ENCODE results near the gene TTC23L.
"Not testable (repeated sequence)": the region's sequence is repeated elsewhere in the genome, so short reads cannot be mapped to it uniquely, and the experiment has no call there.

Gene TTC23L, protein sequence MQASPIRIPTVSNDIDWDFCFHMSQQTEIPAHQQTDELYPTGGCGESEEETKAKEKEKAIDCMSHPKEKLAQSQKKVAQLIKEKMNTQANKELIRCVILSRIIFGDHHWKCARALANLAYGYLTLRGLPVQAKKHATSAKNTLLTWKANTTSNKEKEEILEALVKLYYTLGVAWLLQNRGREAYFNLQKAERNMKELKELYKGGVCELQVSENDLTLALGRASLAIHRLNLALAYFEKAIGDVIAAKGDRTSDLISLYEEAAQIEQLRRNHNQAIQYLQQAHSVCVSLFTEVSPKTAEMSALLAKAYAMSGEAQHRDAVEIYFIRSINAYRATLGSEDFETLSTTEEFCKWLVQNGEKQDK

DNA sequence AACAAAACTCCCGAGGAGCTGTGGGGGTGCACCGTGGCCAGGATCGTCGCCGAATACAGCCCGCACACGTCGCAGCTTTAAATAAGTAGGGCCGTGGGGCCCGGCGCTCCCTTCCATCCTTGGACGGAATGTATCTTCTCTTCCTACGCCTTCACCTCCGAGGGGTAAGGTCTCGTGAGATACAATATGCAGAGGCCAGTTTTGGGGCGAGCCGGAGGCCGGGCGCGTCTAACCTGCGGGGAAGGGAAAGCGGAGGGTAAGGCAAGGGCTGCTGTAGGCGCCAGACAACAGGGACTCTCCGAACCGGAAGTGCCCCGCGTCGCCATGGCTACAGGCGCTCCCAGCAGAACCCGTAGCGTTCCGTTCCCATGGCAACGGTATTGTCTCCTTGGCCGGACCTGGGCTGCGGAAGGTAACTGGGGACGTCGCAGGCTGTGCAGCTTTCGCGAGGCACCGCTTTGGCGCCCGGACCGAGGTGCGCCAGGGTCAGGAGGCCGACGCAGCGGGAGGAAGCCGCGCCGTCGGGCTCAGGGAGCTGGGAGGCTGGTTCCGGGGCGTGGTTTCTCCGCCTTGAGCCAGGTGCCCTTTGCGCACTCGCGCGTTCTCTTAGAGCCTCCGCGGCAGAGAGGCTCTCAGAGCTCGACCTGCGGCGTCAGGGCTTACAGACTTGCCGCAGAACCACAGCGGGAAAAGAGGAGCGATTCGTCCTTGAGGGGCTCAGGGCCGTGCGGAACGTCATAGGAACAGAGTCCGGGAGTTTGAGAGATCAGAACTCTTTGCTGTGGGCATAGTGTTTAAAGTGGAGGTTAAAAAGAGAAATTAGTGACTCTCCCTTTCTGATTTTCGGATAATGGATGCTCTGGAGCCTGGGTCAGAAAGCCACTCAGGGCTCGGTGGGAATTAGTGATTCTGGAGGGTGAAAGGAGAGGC lies at the start of gene TTC23L:
TTC23L (plus strand) TSS at position 380 of the 930 bp plus-strand sequence. CDS start 1,508 bp downstream, outside the sequence.
- DNase-seq: peak; percentile 90

DNA sequence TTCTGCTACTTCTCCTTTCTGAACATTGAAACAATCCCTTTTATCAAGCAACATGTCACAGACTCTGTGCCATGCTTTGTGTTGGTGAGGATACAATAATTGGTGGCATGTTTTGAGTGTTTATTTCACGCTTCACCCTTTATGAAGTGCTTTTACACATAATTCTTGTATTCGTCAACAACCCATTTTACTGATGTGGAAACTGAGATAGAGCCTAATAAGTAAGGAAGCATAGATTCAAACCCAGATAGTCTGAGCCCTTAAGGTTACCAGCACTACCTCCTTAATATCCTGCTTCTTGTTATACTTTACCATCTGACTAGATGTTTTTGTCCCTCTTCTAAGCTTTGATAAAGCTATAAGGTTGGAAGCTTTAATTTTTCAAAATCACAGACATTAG lies 49.3 kb upstream of the TTC23L start:
- DNase-seq: no peak

DNA sequence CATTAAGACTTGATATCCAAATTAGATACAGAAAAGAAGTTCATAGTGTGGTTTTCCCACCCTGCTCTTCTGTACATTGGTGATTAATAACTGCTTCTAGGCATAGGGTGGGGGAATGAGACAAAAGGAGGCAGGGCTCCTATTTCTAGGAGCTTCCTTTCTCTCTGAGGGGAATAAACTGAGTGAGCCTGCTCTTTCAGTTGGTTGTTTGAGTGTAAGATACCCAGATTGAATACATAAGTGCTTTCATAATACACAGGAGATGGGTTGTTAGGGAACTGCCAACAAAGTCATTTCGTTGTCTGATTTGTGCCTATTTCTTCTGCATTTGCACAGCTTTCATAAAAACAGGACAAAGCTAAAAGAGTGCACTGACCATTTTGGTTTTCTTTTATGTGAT lies 48.9 kb upstream of the TTC23L start:
- no peak for DNase-seq

DNA sequence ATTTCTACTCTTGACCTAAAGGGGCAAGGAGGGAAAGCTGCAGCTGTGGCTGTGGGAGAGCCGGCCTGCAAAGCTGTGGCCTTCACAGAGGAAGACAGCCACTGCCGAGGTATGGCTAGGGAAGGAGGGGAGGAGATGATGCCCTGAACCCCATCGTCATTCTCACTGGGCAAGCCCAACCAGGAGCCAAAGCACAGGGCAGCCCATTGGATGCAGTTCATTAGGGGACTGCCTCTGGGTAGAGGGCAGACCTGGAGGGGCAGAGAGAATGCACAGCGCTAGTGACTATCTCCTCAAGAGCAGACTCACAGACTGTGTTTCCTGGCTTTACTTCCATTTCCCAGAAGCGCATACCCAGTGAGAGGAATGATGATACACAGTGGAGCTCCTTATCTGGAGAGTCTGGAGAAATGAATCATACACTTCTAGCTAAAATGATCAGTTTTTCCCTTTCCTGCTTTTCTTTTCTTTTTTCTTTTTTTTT lies 47.2 kb upstream of the TTC23L start:
- DNase-seq: peak; percentile 9

DNA sequence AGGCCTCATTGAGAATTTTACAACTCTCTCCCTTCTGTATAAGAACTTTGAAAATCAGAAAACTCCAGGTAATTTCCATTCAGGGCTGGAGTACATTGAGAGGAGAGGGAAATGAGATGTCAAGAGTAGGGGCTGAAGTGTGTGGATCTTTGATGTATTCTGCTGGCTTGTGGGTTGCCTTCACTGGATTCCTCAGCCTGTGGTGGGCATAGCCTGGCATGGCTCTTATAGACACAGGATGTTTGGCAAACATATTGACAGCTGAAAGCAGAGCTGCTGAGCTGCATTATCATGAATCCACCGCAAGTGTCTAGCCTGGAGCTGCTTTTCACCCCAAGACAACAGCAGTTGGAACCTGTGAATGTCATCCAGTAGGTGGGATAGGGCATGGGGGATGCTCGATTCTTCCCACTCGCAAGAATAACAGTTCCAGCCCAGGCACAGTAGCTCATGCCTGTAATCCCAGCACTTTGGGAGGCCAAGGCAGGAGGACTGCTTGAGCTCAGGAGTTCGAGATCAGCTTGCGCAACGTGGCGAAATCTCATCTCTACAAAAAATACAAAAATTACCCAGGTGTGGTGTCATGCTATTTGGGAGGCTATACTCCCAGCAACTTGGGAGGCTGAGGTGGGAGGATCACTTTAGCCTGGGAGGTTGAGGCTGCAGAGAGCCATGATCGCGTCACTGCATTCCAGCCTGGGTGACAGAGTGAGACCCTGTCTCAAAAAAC lies 36.0 kb upstream of the TTC23L start:
- DNase-seq: no peak

DNA sequence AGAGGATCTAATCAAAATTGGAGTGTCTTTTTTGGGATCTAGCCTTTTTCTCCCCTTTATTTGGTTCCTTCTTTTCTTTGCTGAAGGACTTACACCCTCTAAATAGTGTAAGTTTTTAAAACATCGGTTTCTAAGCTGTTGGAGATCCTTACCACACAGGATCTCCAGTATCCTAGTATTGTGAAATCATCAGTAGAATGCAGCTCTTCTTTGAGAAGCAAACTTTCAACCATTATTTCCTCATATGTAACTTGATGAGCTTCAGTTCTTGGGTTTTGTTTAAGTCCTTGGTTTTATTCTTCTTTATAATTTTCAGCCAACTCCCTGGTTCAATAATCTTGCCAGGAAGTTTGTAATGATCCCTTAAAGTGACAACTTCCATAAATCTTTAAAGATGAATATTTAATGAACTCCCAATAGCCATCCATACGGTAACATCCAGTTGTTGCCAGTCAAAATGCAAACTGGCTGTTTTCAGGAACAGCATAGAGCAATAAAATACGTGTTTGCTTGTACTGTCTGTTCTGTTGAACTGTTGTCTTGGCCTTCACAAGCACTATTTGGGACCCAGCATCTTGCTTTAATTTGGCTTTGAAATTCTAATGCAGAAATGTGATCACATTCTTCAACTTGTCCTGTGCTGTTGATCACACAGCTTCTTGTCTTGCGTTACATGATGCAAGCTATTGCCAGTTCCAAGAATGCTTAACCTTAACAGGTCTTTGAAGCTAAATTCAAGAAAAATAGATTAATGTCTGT lies 34.8 kb upstream of the TTC23L start:
- no peak for DNase-seq

DNA sequence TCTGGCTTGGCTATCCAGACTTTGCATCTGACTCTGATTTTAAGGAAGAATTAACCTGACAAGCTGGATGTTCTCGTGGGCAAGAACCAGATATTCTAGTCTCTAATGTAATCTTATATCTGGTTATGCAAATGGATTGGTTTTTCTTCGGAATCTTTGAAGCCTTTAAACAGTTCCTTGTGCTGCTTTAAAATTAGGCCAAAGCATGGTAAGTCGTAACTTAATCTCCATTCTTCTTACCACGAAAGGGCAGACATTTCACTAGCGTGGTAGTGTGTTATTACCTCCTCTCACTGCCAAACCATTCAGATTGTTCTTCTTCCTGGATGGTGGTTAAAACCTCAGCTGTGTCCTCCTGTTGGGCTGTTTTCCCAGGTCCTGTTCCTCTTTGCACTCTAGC lies 34.1 kb upstream of the TTC23L start:
- DNase-seq: no peak

DNA sequence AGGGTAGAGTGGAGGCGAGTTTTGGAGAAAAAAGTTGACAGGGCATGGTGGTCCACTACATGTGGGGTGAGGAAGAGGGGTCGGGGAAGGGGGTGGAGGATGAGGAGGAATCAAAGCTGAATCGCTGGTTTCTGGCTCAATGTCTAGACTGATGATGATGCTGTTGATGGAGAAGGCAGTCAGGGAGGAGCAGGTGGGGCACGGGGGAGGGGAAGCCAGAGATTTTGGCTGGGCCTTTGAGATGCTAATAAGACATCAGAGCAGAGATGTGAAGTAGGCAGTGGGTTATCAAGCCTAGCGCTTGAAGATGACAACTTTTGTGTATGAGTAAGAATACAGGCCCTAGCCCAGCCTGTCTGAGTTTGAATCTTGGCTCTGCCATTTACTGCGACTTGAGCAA lies 32.4 kb upstream of the TTC23L start:
- no peak for DNase-seq

DNA sequence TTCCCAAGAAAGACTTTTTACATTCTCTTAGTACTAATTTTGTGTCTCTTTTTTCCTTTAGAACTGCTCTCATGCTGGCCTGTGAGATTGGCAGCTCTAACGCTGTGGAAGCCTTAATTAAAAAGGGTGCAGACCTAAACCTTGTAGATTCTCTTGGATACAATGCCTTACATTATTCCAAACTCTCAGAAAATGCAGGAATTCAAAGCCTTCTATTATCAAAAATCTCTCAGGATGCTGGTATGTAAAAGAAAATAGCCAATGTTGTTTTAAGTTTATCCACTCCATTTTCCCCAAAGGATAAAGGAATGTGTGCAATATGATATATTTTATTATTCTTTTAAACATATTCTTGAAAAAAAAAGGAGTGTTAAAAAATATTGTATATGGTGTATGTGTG lies 27.3 kb upstream of the TTC23L start:
- DNase-seq: no peak

DNA sequence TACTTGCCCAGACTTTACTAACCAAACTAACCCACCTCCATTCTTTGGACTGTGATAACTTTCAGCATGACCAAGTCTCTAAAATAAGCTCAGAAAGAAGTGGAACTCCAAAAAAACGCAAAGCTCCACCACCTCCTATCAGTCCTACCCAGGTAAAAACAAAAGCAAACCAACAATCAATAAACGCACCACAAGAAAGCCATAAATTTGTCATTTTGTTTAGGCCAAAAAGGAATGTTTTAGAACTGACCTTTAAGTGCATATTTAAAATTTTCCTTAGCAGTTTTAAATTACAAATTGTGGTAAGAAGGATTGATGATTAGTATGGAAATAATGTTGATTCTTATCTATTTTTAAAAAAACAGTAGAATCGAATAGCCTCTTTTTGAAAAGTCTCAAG lies 25.5 kb upstream of the TTC23L start:
- no peak for DNase-seq

DNA sequence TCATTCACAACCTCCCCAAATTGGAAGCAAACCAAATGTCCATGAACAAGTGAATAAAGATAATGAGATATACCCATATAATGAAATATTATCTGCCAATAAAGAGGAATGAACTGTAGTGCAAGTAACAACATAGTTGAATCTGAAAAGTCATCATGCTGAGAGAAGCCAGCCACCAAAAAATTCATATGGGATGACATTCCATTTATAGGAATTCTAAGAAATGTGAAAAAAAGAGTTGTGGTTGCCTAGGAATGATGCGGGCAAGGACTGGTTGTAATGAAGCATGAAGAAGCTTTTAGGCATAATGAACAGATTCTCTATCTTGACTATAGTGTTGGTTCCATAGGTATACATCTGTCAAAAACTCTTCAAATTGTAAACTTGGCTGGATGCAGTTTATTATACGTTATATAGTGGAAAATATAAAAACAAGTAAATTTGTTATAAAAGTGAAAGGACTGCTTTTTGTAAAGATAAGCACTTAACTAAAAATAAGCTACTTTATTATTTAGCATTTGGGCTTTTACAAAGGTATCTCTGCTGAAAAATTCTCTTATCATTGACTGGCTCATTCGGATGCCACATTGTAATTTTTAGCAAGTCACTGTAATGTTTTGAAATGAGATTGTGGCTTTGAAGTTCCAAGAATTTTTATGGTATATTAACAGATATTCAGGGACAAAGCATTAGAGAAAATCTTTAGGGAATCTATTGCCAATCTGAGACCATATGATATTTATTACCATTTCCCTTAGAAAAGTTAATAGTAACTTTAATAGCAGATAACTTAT lies 21.2 kb upstream of the TTC23L start:
- no peak for DNase-seq

DNA sequence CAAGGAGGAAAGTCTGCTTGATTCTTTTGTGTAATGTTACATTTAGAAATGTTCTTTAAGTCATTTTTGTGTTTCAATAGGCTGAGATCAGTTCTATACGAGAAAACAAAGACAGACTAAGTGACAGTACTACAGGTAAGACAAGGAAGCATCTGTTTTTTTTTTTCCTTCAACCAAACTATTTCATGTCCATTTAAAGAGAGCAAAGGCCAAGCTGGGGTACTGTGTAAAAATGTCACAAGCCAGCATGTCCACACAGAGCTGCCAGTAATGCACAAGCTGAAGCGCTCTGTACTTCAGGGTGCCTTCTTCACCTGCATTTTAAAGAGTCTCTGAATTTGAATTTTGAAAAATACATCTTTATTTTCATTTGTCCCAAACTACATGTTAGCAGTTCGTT lies 20.2 kb upstream of the TTC23L start:
- no peak for DNase-seq

DNA sequence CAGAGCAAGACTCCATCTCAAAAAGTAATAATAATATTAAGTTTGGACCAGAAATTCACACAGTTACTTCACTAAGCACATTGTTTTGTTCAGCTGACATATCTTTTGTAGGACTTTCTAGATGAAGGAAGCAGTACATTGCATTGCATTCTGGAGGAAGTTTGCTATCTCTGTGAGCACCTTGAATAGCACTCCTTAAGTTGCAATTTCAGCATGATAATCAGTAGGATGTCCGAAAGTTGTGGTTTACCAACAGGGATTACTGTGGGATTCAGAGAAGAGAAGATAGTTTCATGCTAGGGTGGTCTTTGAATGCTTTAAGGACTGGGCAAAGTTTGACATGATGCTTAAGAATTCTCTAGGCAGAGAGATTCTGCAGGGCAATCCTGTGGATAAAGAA lies 18.4 kb upstream of the TTC23L start:
- DNase-seq: no peak

DNA sequence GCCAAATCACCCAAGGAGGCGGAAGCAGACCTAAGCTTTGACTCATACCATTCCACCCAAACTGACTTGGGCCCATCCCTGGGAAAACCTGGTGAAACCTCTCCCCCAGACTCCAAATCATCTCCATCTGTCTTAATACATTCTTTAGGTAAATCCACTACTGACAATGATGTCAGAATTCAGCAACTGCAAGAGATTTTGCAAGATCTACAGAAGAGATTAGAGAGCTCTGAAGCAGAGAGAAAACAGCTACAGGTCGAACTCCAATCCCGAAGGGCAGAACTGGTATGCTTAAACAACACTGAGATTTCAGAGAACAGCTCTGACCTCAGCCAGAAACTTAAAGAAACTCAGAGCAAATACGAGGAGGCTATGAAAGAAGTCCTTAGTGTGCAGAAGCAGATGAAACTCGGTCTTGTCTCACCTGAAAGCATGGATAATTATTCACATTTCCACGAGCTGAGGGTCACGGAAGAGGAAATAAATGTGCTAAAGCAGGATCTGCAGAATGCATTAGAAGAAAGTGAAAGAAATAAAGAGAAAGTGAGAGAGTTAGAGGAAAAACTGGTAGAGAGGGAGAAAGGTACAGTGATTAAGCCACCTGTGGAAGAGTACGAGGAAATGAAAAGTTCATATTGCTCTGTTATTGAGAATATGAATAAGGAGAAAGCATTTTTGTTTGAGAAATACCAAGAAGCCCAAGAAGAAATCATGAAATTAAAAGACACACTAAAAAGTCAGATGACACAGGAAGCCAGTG lies 15.8 kb upstream of the TTC23L start:
- no peak for DNase-seq

DNA sequence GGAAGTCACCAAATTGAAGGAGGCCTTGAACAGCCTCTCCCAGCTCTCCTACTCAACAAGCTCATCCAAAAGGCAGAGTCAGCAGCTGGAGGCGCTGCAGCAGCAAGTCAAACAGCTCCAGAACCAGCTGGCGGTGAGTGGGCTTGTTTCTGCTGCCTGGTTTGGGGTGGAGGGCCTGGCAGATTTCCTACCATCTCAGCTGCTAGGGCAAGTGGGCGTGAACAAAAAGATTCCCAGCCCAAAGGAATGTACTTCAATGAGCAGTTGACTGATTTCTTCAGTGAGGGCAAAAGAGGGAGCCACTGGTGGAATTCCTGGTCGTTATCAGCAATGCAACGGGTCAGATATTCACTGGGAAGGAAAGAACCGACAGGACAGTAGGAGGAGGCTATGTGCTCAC lies 12.6 kb upstream of the TTC23L start:
- peak; percentile 22 for DNase-seq

DNA sequence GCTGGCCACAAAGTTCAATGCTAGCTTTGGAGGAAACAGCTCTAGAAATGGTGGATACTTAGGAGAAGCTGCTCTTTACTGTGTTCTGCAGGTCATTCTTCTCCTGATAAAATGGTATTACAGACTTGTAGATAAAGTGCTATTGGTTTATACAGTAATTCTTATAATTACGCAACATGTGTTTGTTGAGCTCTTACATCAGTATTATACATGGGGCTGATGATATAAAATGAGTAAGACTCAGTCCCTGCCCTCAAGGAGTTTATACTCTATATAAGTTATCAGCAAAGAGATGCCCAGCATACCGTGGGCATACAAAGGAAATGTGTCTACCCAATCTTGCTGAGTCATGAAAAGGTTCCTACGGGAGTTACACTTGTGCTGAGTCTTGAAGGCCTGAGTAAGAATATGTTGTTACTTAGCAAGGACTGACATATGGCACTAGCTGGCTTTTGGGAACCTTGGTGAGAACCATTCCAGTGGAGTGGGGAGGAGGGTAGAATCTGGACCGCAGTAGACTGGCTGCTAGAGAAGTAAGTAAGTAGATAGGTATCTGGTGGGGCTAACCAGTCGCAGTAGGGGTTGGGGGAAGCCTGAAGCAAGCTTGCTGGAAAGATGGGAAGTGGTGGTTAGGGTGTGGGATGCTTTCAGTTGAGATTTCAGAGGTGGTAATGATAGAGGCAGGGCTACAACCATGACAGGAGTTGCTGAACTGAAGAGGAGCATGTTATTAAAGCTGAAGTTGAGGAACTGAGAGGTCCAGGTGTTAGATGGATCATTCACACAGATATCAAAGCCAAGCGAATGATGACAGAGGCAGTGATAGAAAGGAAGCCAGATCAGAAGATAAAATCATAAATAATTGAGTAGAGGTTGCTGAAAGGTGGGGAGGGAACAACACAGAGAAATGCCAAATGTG lies 11.1 kb upstream of the TTC23L start:
- no peak for DNase-seq

DNA sequence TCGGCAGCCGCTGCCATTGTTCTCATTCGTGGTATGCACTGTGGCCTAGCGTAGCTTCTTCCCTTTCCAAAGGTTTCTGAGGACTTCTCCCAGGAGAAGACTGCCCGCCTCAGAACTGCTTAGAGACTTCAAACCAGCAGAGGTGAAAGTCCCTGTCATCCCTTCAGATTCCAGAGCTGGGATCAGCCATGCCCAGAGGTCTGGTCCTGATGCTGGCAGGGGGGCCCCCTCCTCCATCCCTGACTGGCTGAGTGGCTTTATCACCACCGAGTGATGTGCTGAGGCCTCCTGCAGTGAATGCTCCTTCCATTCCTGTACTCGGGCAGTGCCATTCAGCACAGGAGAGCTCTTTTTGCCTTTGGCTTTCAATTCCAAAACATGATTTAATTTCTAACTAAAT lies 8.1 kb upstream of the TTC23L start:
- not testable (repeated sequence) for DNase-seq

DNA sequence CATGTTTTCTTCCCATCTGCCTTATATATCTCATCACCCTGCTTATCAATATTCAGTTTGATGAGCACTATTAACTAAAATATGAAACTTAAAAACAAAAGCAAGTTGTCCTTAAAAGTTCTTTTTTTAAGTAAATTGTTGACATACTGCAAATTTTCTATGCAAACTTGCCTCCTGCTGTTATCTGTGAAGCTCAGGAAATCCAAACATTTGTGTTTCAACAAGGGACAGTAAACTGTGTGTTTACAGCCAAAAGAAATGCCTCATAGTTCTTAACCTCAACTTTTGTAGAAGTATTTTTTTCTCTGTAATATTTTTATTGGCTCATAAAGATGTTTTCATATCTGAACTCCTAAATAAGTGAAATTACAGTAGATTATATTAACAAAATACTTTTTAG lies 7.7 kb upstream of the TTC23L start:
- no peak for DNase-seq

DNA sequence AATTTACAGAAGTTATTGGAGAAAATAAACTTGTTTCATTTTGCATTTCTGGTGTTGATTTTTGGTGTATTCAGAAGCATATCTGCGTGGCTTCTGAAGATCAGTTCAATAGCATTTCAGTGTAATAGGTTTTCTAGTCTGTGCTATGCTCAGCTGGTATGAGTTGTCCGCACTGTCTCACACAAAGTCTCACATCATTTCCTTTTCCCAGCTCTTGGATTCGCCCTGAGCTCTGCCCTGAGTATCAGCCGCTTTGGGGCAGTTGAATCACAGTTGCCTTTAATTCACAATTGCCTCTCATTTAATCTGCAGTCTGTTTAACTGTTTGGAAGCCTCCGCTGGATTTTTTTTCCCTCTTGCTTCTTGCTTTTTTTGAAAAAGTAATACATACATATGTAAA lies 6.4 kb upstream of the TTC23L start:
- no peak for DNase-seq

DNA sequence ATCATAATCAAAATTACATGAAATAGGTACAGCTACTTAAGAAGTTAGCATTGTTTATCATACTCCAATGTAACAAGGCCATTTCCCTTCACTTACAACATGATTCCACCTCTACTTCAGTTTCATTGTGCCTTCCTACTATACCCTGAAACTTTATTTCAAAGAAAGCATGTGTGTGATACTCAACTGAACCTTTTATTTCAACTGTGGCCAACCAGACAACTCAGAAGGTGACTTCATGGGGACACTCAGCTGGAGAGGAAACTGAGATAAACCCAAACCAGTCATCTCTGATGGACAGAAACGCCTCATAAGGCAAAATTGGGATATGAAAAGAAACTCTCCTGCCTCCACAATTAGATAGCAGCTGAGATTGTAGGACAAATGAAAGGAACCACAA lies 5.9 kb upstream of the TTC23L start:
- DNase-seq: no peak

Measured in kidney glomerular epithelial cell (primary cell).